ENCODE data around the gene SAXO1. TPM values are rescaled to one million over a fixed set of nuclear protein-coding genes. Genes with fewer than 3 reads are reported as not detected.
A peak's percentile ranks its signal among the peaks of the same experiment; 100 is the strongest.

Gene SAXO1
- total and polyA plus RNA-seq, 4 experiments from 2014 or later, result 0.09 to 1.0 (median 0.32) TPM

GRCh38 chr9:19048966-19049916 is 16.2 kb upstream of the SAXO1 start, which contains the start of gene RRAGA:
Gene RRAGA, plus strand, starts transcription at chr9:19049427. Its CDS starts 233 bp downstream, at chr9:19049660.
- Mint-ChIP-seq H3K4me1 (peaks cover 21 to 56% (median 40%) of the 10 kb centered on the region in 4 donors), H3K4me3 (peak within 1 kb of the TSS; percentile 91 to 99 (median 96)), H3K27me3 (no peaks in the 10 kb centered on the region), H3K36me3 (peaks cover 0 to 28% of the 10 kb centered on the region in 2 donors), H3K27ac (peak within 1 kb of the TSS; percentile 96 to 100 (median 99)), H3K9me3 (no peaks in the 10 kb centered on the region)
- CTCF ChIA-PET (ENCODE audit: partially characterized antibody), result interaction anchor here (0.6 to 3.3 kb wide), 38 partner anchors 10 to 417 kb away, joined by 3 to 35 read pairs (median 3); no protein-coding TSS in a partner anchor
- intact Hi-C loops (cut with micrococcal nuclease), result loop anchor here (1.0 to 2.0 kb wide), 8 partner anchors 53 to 1574 kb away; partner anchors contain the start of genes DENND4C, HAUS6, MLLT3 and PLIN2
- Histone ChIP-seq H3K27me3 (ENCODE audit: insufficient read depth, low read length) (no peaks in the 10 kb centered on the region), H3K9me3 (ENCODE audit: control insufficient read depth in 1 of 2, low read length in 2 of 2) (no peaks in the 10 kb centered on the region), H3K27ac (ENCODE audit: low read depth, low read length) (peak within 1 kb of the TSS; percentile 87), H3K4me3 (ENCODE audit: low read length in 2 of 2) (peak within 1 kb of the TSS; percentile 84 to 96), H3K36me3 (ENCODE audit: insufficient read depth, low read length) (no peaks in the 10 kb centered on the region), H3K4me1 (ENCODE audit: insufficient read depth, low read length) (peaks cover 39% of the 10 kb centered on the region)
- peak; percentile 94 to 96 (median 95) for DNase-seq
- POLR2A ChIA-PET (ENCODE audit: partially characterized antibody), result interaction anchor here (0.7 to 3.0 kb wide), 29 partner anchors 8 to 1636 kb away, joined by 3 to 30 read pairs (median 5); partner anchors contain the start of genes ACER2, DENND4C, HAUS6 and RPS6

DNA sequence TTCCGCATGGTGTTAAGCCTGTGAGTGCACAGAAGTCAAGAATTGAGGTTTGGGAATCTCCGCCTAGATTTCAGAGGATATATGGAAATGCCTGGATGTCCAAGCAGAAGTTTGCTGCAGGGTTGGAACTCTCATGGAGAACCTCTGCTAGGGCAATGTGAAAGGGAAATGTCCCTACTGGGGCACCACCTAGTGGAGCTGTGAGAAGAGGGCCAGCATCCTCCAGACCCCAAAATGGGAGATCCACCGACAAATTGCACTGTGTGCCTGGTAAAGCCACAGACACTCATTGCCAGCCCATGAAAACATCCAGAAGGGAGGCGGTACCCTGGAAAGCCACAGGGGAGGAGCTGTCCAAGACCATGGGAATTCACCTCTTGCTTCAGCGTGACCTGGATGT is 3.6 kb upstream of the SAXO1 start:
- Mint-ChIP-seq H3K27ac (no peak overlapping the region), H3K27me3 (no peaks in the 10 kb centered on the region), H3K36me3 (peaks cover 1 to 5% of the 10 kb centered on the region in 2 donors), H3K9me3 (no peaks in the 10 kb centered on the region), H3K4me3 (no peak overlapping the region), H3K4me1 (no peaks in the 10 kb centered on the region)
- DNase-seq, result no peak
- H3K9me3 ChIP-seq (ENCODE audit: control insufficient read depth in 1 of 2, low read length in 2 of 2), result no peaks in the 10 kb centered on the region
- H3K36me3 ChIP-seq (ENCODE audit: insufficient read depth, low read length), result no peaks in the 10 kb centered on the region
- ChIA-PET POLR2A (ENCODE audit: partially characterized antibody) (no interaction called here), CTCF (ENCODE audit: partially characterized antibody) (interaction anchor here (0.9 to 1.5 kb wide), 2 partner anchors 9 to 428 kb away, joined by 3 to 9 read pairs; no protein-coding TSS in a partner anchor)
- intact Hi-C loops (cut with micrococcal nuclease), result no loop called here
- no peaks in the 10 kb centered on the region for H3K4me1 ChIP-seq (ENCODE audit: insufficient read depth, low read length)
- H3K27me3 ChIP-seq (ENCODE audit: insufficient read depth, low read length), result no peaks in the 10 kb centered on the region
- no peak overlapping the region for H3K4me3 ChIP-seq (ENCODE audit: low read length in 2 of 2)
- no peak overlapping the region for H3K27ac ChIP-seq (ENCODE audit: low read depth, low read length)

- no peaks in the 10 kb centered on the region for H3K9me3 Mint-ChIP-seq
- Histone ChIP-seq H3K36me3 (ENCODE audit: insufficient read depth, low read length) (no peaks in the 10 kb centered on the region), H3K4me1 (ENCODE audit: insufficient read depth, low read length) (no peaks in the 10 kb centered on the region), H3K4me3 (ENCODE audit: low read length in 2 of 2) (no peak overlapping the region), H3K9me3 (ENCODE audit: control insufficient read depth in 1 of 2, low read length in 2 of 2) (no peaks in the 10 kb centered on the region), H3K27me3 (ENCODE audit: insufficient read depth, low read length) (peaks cover 4% of the 10 kb centered on the region), H3K27ac (ENCODE audit: low read depth, low read length) (no peak overlapping the region)
- intact Hi-C loops (cut with micrococcal nuclease), result no loop called here
- H3K4me1 Mint-ChIP-seq, result peaks cover 0 to 2% (median 0%) of the 10 kb centered on the region in 4 donors
- ChIA-PET POLR2A (ENCODE audit: partially characterized antibody) (no interaction called here), CTCF (ENCODE audit: partially characterized antibody) (no interaction called here)
- peaks cover 4 to 5% of the 10 kb centered on the region in 2 donors for H3K27me3 Mint-ChIP-seq
- no peak overlapping the region for H3K27ac Mint-ChIP-seq
- peaks cover 1 to 5% of the 10 kb centered on the region in 2 donors for H3K36me3 Mint-ChIP-seq
- no peak for DNase-seq
- H3K4me3 Mint-ChIP-seq, result no peak overlapping the region
These were observed 603 bp downstream of the SAXO1 start for GRCh38 chr9:19032406-19032805.

GRCh38 chr9:19030899-19031298 is 2.1 kb downstream of the SAXO1 start:
- DNase-seq, result no peak
- no peaks in the 10 kb centered on the region for H3K9me3 ChIP-seq (ENCODE audit: control insufficient read depth in 1 of 2, low read length in 2 of 2)
- Mint-ChIP-seq H3K27me3 (peaks cover 4 to 8% of the 10 kb centered on the region in 2 donors), H3K27ac (peak overlapping the region in 1 of 7 donors; percentile 62), H3K9me3 (no peaks in the 10 kb centered on the region), H3K4me1 (peaks cover 0 to 2% (median 0%) of the 10 kb centered on the region in 4 donors), H3K4me3 (no peak overlapping the region), H3K36me3 (peaks cover 0 to 1% of the 10 kb centered on the region in 2 donors)
- no peaks in the 10 kb centered on the region for H3K4me1 ChIP-seq (ENCODE audit: insufficient read depth, low read length)
- no peaks in the 10 kb centered on the region for H3K36me3 ChIP-seq (ENCODE audit: insufficient read depth, low read length)
- intact Hi-C loops (cut with micrococcal nuclease), result no loop called here
- peaks cover 4% of the 10 kb centered on the region for H3K27me3 ChIP-seq (ENCODE audit: insufficient read depth, low read length)
- no peak overlapping the region for H3K4me3 ChIP-seq (ENCODE audit: low read length in 2 of 2)
- ChIA-PET CTCF (ENCODE audit: partially characterized antibody) (no interaction called here), POLR2A (ENCODE audit: partially characterized antibody) (no interaction called here)
- H3K27ac ChIP-seq (ENCODE audit: low read depth, low read length), result no peak overlapping the region

- intact Hi-C loops (cut with micrococcal nuclease), result loop anchor here (5.0 kb wide), 2 partner anchors 428 to 1217 kb away; no protein-coding TSS in a partner anchor
- no peak overlapping the region for H3K27ac Mint-ChIP-seq
- peaks cover 4% of the 10 kb centered on the region for H3K27me3 ChIP-seq (ENCODE audit: insufficient read depth, low read length)
- no peak overlapping the region for H3K4me3 ChIP-seq (ENCODE audit: low read length in 2 of 2)
- no peaks in the 10 kb centered on the region for H3K9me3 Mint-ChIP-seq
- H3K4me1 ChIP-seq (ENCODE audit: insufficient read depth, low read length), result no peaks in the 10 kb centered on the region
- peak overlapping the region in 1 of 8 donors; percentile 37 for H3K4me3 Mint-ChIP-seq
- ChIA-PET CTCF (ENCODE audit: partially characterized antibody) (interaction anchor here (0.9 to 3.2 kb wide), 18 partner anchors 9 to 774 kb away, joined by 3 to 28 read pairs (median 5); partner anchors contain the start of gene RRAGA), POLR2A (ENCODE audit: partially characterized antibody) (no interaction called here)
- H3K36me3 ChIP-seq (ENCODE audit: insufficient read depth, low read length), result no peaks in the 10 kb centered on the region
- H3K9me3 ChIP-seq (ENCODE audit: control insufficient read depth in 1 of 2, low read length in 2 of 2), result no peaks in the 10 kb centered on the region
- DNase-seq, result peak in 4 of 5 donors; percentile 21 to 35 (median 24)
- H3K4me1 Mint-ChIP-seq, result peaks cover 0 to 2% (median 0%) of the 10 kb centered on the region in 4 donors
- no peak overlapping the region for H3K27ac ChIP-seq (ENCODE audit: low read depth, low read length)
- H3K36me3 Mint-ChIP-seq, result no peaks in the 10 kb centered on the region
- H3K27me3 Mint-ChIP-seq, result peaks cover 4 to 11% of the 10 kb centered on the region in 2 donors
These were observed 4.1 kb downstream of the SAXO1 start for GRCh38 chr9:19028835-19029451.

GRCh38 chr9:19027825-19028224 is 5.2 kb downstream of the SAXO1 start:
- Mint-ChIP-seq H3K4me1 (peaks cover 0 to 2% (median under 1%) of the 10 kb centered on the region in 4 donors), H3K27me3 (peaks cover 4 to 11% of the 10 kb centered on the region in 2 donors)

More at GRCh38 chr9:19027825-19028224, 5.2 kb downstream of the SAXO1 start:
- H3K27me3 ChIP-seq (ENCODE audit: insufficient read depth, low read length), result peaks cover 4% of the 10 kb centered on the region
- Mint-ChIP-seq H3K4me3 (no peak overlapping the region), H3K9me3 (no peaks in the 10 kb centered on the region), H3K36me3 (no peaks in the 10 kb centered on the region), H3K27ac (no peak overlapping the region)
- no peaks in the 10 kb centered on the region for H3K36me3 ChIP-seq (ENCODE audit: insufficient read depth, low read length)
- no peak for DNase-seq
- no peaks in the 10 kb centered on the region for H3K9me3 ChIP-seq (ENCODE audit: control insufficient read depth in 1 of 2, low read length in 2 of 2)
- intact Hi-C loops (cut with micrococcal nuclease), result loop anchor here (5.0 kb wide), 2 partner anchors 429 to 1216 kb away; no protein-coding TSS in a partner anchor
- no peaks in the 10 kb centered on the region for H3K4me1 ChIP-seq (ENCODE audit: insufficient read depth, low read length)
- H3K4me3 ChIP-seq (ENCODE audit: low read length in 2 of 2), result no peak overlapping the region
- POLR2A ChIA-PET (ENCODE audit: partially characterized antibody), result no interaction called here
- no peak overlapping the region for H3K27ac ChIP-seq (ENCODE audit: low read depth, low read length)
- CTCF ChIA-PET (ENCODE audit: partially characterized antibody), result interaction anchor here (1.3 to 3.2 kb wide), 9 partner anchors 10 to 773 kb away, joined by 5 to 28 read pairs (median 7); partner anchors contain the start of gene RRAGA
